Stomach (tissue), 4 donors: ENCODE results near the gene MTM1.

Experiments used
- CTCF ChIP-seq, 7 experiments: fragments of 450-650 bp in 4 of 7; fragments of 200-600 bp in 3 of 7; sonication (generic) in 3 of 7; IDR thresholded peaks; one replicate each; pipeline ENCODE4 v1.5.1; 2016 to 2019; ENCODE audit warnings: antibody characterized with exemption in 7 of 7, control low read depth in 2 of 7, mild to moderate bottlenecking in 1 of 7
- EP300 ChIP-seq: sonication (generic); formaldehyde crosslinking; IDR thresholded peaks from one replicate; pipeline ENCODE4 v1.6.1; 2017; ENCODE audit warnings: antibody characterized with exemption
- POLR2A ChIP-seq, 4 donors: fragments of 450-650 bp; IDR thresholded peaks; one replicate each; pipeline ENCODE4 v1.6.1; 2016; ENCODE audit warnings: antibody characterized with exemption in 4 of 4, control low read depth in 2 of 4, mild to moderate bottlenecking in 1 of 4, moderate library complexity in 1 of 4
- POLR2AphosphoS5 ChIP-seq, 3 donors: sonication (generic); formaldehyde crosslinking; IDR thresholded peaks; one replicate each; pipeline ENCODE4 v1.6.1; 2016; ENCODE audit warnings: antibody characterized with exemption in 3 of 3

GRCh38 chrX:150566734-150567182, 1.7 kb upstream of the MTM1 start:
- TF ChIP-seq CTCF (IDR thresholded peaks at IDR 0.05) (no peak), EP300 (no peak), POLR2A (IDR thresholded peaks at IDR 0.05) (no peak), POLR2AphosphoS5 (IDR thresholded peaks at IDR 0.05) (no peak)
